CD14-positive monocyte (primary cell): ENCODE data around the gene TBPL1. TPM values are rescaled to one million over a fixed set of nuclear protein-coding genes. Genes with fewer than 3 reads are reported as not detected.

Experiments used
- DNase-seq, 3 donors: peaks; one replicate each; pipeline ENCODE4 v3.0.0-alpha.2; 2011 to 2022
- H2AFZ ChIP-seq: 2 replicates; pipeline ENCODE4 v1.6.0; 2012; ENCODE audit warnings: mild to moderate bottlenecking, low read depth, low read length, inconsistent platforms; ENCODE audit not compliant: insufficient read depth, poor library complexity, severe bottlenecking
- H3K27ac ChIP-seq, 2 donors: 1 replicate in 1 of 2; 2 replicates in 1 of 2; pipeline ENCODE4 v1.5.1; 2012 to 2013; ENCODE audit warnings: low read length in 2 of 2, control low read depth in 1 of 2, inconsistent platforms in 1 of 2, low read depth in 1 of 2, mild to moderate bottlenecking in 1 of 2
- H3K27me3 ChIP-seq, 2 donors: one replicate each; pipeline versions ENCODE4 v1.6.0 to v1.6.1; 2011 to 2013; ENCODE audit warnings: low read length in 2 of 2; ENCODE audit not compliant: control insufficient read depth in 2 of 2, insufficient read depth in 2 of 2
- H3K36me3 ChIP-seq, 2 donors: replicated peaks in 1 of 2; 1 replicate in 1 of 2; 2 replicates in 1 of 2; pipeline versions ENCODE4 v1.5.1 to v1.6.1; 2012 to 2013; ENCODE audit warnings: low read length in 2 of 2, control low read depth in 1 of 2, inconsistent platforms in 1 of 2, mild to moderate bottlenecking in 1 of 2; ENCODE audit not compliant: insufficient read depth in 2 of 2, control insufficient read depth in 1 of 2
- H3K4me1 ChIP-seq, 2 donors: 1 replicate in 1 of 2; 2 replicates in 1 of 2; pipeline versions ENCODE4 v1.5.1 to v1.6.1; 2012 to 2013; ENCODE audit warnings: low read length in 2 of 2, control low read depth in 1 of 2, inconsistent platforms in 1 of 2, mild to moderate bottlenecking in 1 of 2, moderate library complexity in 1 of 2; ENCODE audit not compliant: insufficient read depth in 2 of 2, control insufficient read depth in 1 of 2
- H3K4me2 ChIP-seq: replicated peaks from 2 replicates; pipeline ENCODE3; 2012; ENCODE audit warnings: low read length, moderate library complexity, mild to moderate bottlenecking; ENCODE audit not compliant: poor library complexity, severe bottlenecking; ENCODE audit errors: extremely low read depth
- H3K4me3 ChIP-seq, 3 experiments: fragments of 200-600 bp in 1 of 3; sonication (generic) in 1 of 3; replicated peaks in 1 of 3; 1 replicate in 2 of 3; 2 replicates in 1 of 3; pipeline ENCODE4 v1.5.1; 2011 to 2013; ENCODE audit warnings: low read length in 3 of 3, mild to moderate bottlenecking in 3 of 3, control low read depth in 2 of 3, low read depth in 2 of 3, inconsistent platforms in 1 of 3, moderate library complexity in 1 of 3
- H3K79me2 ChIP-seq: 2 replicates; pipeline ENCODE4 v1.6.0; 2012; ENCODE audit warnings: mild to moderate bottlenecking, control low read depth, inconsistent platforms, low read length, moderate library complexity; ENCODE audit not compliant: insufficient read depth
- H3K9ac ChIP-seq: 2 replicates; pipeline ENCODE4 v1.6.0; 2017; ENCODE audit warnings: low read length, mild to moderate bottlenecking; ENCODE audit not compliant: insufficient read depth, poor library complexity, severe bottlenecking
- H3K9me3 ChIP-seq, 2 donors: replicated peaks in 1 of 2; 1 replicate in 1 of 2; 2 replicates in 1 of 2; pipeline versions ENCODE4 v1.5.1 to v1.6.1; 2012 to 2013; ENCODE audit warnings: low read length in 2 of 2, control low read depth in 1 of 2; ENCODE audit not compliant: control insufficient read depth in 1 of 2, insufficient read depth in 1 of 2
- H4K20me1 ChIP-seq: 2 replicates; pipeline ENCODE4 v1.6.0; 2012; ENCODE audit warnings: mild to moderate bottlenecking, low read length, control low read depth, moderate library complexity; ENCODE audit not compliant: insufficient read depth
- H3K27ac Mint-ChIP-seq, 7 donors: one replicate each; pipeline ENCODE4 v1.8.0; 2020; ENCODE audit warnings: mild to moderate bottlenecking in 7 of 7, mixed read lengths in 7 of 7, moderate library complexity in 6 of 7, inconsistent platforms in 2 of 7
- H3K27me3 Mint-ChIP-seq, 3 donors: one replicate each; pipeline ENCODE4 v1.8.0; 2021 to 2022; ENCODE audit warnings: low read depth in 3 of 3, mild to moderate bottlenecking in 3 of 3, mixed read lengths in 3 of 3, moderate library complexity in 3 of 3, inconsistent platforms in 1 of 3
- H3K36me3 Mint-ChIP-seq, 2 donors: one replicate each; pipeline ENCODE4 v1.8.0; 2020; ENCODE audit warnings: mixed read lengths in 2 of 2, inconsistent platforms in 1 of 2, mild to moderate bottlenecking in 1 of 2
- H3K4me1 Mint-ChIP-seq: one replicate; pipeline ENCODE4 v1.8.0; 2020; ENCODE audit warnings: mild to moderate bottlenecking, mixed read lengths
- H3K4me3 Mint-ChIP-seq, 2 donors: one replicate each; pipeline ENCODE4 v1.8.0; 2020; ENCODE audit warnings: mild to moderate bottlenecking in 2 of 2, mixed read lengths in 2 of 2, moderate library complexity in 1 of 2
- H3K9me3 Mint-ChIP-seq, 7 donors: one replicate each; pipeline ENCODE4 v1.8.0; 2020 to 2022; ENCODE audit warnings: mixed read lengths in 7 of 7, mild to moderate bottlenecking in 6 of 7, moderate library complexity in 6 of 7, inconsistent platforms in 2 of 7
- CTCF ChIP-seq: fragments of 200-600 bp; IDR thresholded peaks from one replicate; pipeline ENCODE4 v1.8.0; 2022; ENCODE audit warnings: antibody characterized with exemption, mild to moderate bottlenecking
- WGBS: methylation state at CpG from one replicate; pipeline ENCODE4 v1.1.5; 2013; ENCODE audit warnings: missing lambda C conversion rate; ENCODE audit not compliant: insufficient coverage; 5-methylcytosine and 5-hydroxymethylcytosine counted together
- intact Hi-C, 2 donors: fragments of 100-400 bp; cut with micrococcal nuclease; formaldehyde crosslinking; loops; one replicate each; pipeline versions ENCODE4 v1.15.0 to v1.15.1; 2023
- polyA plus RNA-seq, 3 donors: library from polyadenylated mRNA; depleted of rRNA in 1 of 3; unstranded in 2 of 3; stranded (reverse) in 1 of 3; fragments of 300-500 nt in 2 of 3; fragments of >200 nt in 1 of 3; fragmentation: Illumina TruSeq in 2 of 3; gene quantifications; 1 replicate in 2 of 3; 2 replicates in 1 of 3; pipeline ENCODE4 v1.2.3, GENCODE V29; 2012 to 2021

The TBPL1 gene
- polyA plus RNA-seq, 3 donors: 22.0 to 35.6 (median 35.5) TPM

- H3K9me3 Mint-ChIP-seq: peaks cover 0 to 3% (median 0%) of the 10 kb centered on the region in 7 donors
- TF ChIP-seq CTCF: no peak
These were observed 47.0 kb upstream of the TBPL1 start for GRCh38 chr6:133906050-133906449.

GRCh38 chr6:133916650-133917151, 36.3 kb upstream of the TBPL1 start:
- H3K27me3 Mint-ChIP-seq: peaks cover 9 to 29% (median 23%) of the 10 kb centered on the region in 3 donors
- no peak overlapping the region for H3K27ac ChIP-seq
- H3K9ac ChIP-seq: no peak overlapping the region
- peak overlapping the region; percentile 58 for H2AFZ ChIP-seq
- intact Hi-C loops: loop anchor here in 1 of 2 donors (10.0 kb wide), 1 partner anchor 1372 kb away; no protein-coding TSS in a partner anchor
- peaks cover 0 to 3% of the 10 kb centered on the region in 2 donors for H3K4me1 ChIP-seq
- H3K9me3 Mint-ChIP-seq: peaks cover 0 to 7% (median 3%) of the 10 kb centered on the region in 7 donors
- peak overlapping the region; percentile 71 for H3K4me2 ChIP-seq
- DNase-seq: peak; percentile 50 to 66 (median 58)
- H3K79me2 ChIP-seq: no peaks in the 10 kb centered on the region
- TF ChIP-seq CTCF: peak; percentile 94
- H3K9me3 ChIP-seq: no peaks in the 10 kb centered on the region
- H3K27me3 ChIP-seq: peaks cover 22 to 24% of the 10 kb centered on the region in 2 donors
- peak overlapping the region in 1 of 7 donors; percentile 36 for H3K27ac Mint-ChIP-seq
- peaks cover 10% of the 10 kb centered on the region for H3K4me1 Mint-ChIP-seq
- H3K36me3 ChIP-seq: no peaks in the 10 kb centered on the region
- no peaks in the 10 kb centered on the region for H4K20me1 ChIP-seq
- peak overlapping the region in 1 of 2 donors; percentile 82 for H3K4me3 Mint-ChIP-seq
- WGBS: 2% methylated on average over 6 of the region's 8 CpGs
- peak overlapping the region in 1 of 3 experiments; percentile 39 for H3K4me3 ChIP-seq
- H3K36me3 Mint-ChIP-seq: no peaks in the 10 kb centered on the region

More at GRCh38 chr6:133906050-133906449, 47.0 kb upstream of the TBPL1 start:
- Histone ChIP-seq H3K36me3 (no peaks in the 10 kb centered on the region), H4K20me1 (no peaks in the 10 kb centered on the region), H3K4me1 (peaks cover 3 to 5% of the 10 kb centered on the region in 2 donors), H3K27ac (no peak overlapping the region), H3K27me3 (peaks cover 39 to 57% of the 10 kb centered on the region in 2 donors), H3K79me2 (no peaks in the 10 kb centered on the region), H3K4me2 (no peak overlapping the region), H3K9ac (no peak overlapping the region), H3K9me3 (no peaks in the 10 kb centered on the region), H2AFZ (no peak overlapping the region), H3K4me3 (no peak overlapping the region)
- peak overlapping the region in 1 of 2 donors; percentile 5 for H3K4me3 Mint-ChIP-seq
- no CpG with 5 or more reads among the region's 1 CpG for WGBS
- H3K4me1 Mint-ChIP-seq: peaks cover 6% of the 10 kb centered on the region
- H3K27ac Mint-ChIP-seq: no peak overlapping the region
- peak in 1 of 3 donors; percentile 6 for DNase-seq
- H3K27me3 Mint-ChIP-seq: peaks cover 51 to 61% (median 58%) of the 10 kb centered on the region in 3 donors
- H3K36me3 Mint-ChIP-seq: no peaks in the 10 kb centered on the region
- intact Hi-C loops: no loop called here
